Measurements from ENCODE around the gene FCER1G.
"Not testable (repeated sequence)": the region's sequence is repeated elsewhere in the genome, so short reads cannot be mapped to it uniquely, and the experiment has no call there.

FCER1G gene

DNA sequence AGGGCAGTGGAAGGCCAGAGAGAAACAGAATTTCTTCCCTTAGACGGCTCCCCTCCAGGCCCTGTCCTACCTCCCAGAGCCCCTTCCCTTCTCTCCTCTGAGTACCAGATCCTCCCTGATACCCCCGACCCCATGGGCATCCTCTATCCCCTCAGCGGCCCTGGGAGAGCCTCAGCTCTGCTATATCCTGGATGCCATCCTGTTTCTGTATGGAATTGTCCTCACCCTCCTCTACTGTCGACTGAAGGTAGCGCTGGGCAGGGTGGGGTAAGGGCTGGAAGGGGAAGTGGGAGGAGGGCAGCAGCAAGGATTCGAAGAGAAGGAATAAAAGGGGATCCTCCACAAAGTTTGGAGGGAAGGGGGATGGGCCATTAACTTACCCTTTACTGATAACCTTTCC is 2.7 kb downstream of the FCER1G start:
- TF ChIP-seq, protein P1, sequence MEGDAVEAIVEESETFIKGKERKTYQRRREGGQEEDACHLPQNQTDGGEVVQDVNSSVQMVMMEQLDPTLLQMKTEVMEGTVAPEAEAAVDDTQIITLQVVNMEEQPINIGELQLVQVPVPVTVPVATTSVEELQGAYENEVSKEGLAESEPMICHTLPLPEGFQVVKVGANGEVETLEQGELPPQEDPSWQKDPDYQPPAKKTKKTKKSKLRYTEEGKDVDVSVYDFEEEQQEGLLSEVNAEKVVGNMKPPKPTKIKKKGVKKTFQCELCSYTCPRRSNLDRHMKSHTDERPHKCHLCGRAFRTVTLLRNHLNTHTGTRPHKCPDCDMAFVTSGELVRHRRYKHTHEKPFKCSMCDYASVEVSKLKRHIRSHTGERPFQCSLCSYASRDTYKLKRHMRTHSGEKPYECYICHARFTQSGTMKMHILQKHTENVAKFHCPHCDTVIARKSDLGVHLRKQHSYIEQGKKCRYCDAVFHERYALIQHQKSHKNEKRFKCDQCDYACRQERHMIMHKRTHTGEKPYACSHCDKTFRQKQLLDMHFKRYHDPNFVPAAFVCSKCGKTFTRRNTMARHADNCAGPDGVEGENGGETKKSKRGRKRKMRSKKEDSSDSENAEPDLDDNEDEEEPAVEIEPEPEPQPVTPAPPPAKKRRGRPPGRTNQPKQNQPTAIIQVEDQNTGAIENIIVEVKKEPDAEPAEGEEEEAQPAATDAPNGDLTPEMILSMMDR (IDR thresholded peaks at IDR 0.05; ENCODE audit: low read length, missing control alignments): no peak
- no peak for DNase-seq (ENCODE audit: low read depth)
- no peak overlapping the region for H3K4me3 ChIP-seq (replicated peaks; ENCODE audit: low read depth, low read length)

DNA sequence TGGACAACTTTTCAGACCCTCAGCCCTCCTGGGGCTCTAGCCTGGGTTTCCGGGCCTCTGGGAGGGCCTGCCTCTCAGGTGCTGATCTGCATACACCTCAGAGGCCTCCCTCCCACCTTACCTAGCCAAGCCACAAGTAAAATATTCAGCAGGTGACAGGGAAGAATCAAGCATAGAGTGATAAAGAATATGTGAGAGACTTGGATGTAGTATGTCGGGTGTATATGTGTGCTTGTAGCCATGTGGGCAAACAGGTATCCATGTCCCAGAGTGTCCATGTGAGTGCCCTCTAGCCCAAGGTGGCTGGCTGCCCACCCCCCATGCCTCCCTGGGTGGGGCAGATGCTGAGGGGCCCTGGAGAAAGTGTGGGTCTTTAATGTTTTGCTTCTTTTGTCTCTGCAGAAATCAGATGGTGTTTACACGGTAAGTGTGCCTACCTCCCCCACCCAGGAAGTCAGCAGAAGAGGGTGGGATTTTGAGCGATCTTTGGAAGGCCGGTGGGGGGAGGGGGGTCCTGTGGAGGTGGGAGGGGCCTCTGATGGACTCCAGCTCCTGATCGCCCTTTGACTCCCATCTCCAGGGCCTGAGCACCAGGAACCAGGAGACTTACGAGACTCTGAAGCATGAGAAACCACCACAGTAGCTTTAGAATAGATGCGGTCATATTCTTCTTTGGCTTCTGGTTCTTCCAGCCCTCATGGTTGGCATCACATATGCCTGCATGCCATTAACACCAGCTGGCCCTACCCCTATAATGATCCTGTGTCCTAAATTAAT is 3.4 kb downstream of the FCER1G start:
- TF ChIP-seq, protein P1 (IDR thresholded peaks at IDR 0.05; ENCODE audit: low read length, missing control alignments): no peak
- H3K4me3 ChIP-seq (replicated peaks; ENCODE audit: low read depth, low read length): no peak overlapping the region
- no peak for DNase-seq (ENCODE audit: low read depth)

DNA sequence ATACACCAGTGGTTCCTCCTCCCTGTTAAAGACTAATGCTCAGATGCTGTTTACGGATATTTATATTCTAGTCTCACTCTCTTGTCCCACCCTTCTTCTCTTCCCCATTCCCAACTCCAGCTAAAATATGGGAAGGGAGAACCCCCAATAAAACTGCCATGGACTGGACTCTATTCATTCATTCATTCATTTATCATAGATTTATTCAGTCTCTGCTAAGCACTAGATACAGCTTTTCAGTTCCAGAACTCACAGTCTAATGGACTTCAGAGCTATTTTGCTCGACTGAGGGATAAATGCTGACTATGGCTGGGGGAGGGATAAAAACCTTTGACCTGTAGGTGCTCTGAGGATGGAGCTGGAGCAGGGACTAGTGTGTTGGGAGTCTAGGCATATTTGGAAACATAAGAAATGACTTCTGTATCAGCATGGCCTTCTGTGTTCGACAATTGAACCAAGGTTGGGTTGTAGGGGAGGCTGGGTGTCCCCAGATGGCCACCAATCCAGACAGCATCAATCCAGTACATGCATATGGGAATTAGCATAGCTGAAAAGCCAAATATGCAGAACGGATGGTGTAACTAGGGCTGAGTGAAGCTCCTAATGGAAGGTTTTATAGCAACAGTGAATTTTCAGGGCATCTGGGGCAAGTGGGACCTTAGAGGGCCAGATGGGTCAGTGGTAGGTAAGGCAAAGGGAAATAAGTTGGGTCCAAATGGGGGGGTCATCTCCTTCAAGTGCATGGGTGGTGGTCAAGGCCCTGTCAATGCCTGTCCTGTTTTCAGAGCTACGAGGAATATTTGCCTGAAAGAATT is 4.2 kb downstream of the FCER1G start:
- no peak overlapping the region for H3K4me3 ChIP-seq (replicated peaks; ENCODE audit: low read depth, low read length)
- no peak for DNase-seq (ENCODE audit: low read depth)
- TF ChIP-seq, protein P1 (IDR thresholded peaks at IDR 0.05; ENCODE audit: low read length, missing control alignments): no peak

DNA sequence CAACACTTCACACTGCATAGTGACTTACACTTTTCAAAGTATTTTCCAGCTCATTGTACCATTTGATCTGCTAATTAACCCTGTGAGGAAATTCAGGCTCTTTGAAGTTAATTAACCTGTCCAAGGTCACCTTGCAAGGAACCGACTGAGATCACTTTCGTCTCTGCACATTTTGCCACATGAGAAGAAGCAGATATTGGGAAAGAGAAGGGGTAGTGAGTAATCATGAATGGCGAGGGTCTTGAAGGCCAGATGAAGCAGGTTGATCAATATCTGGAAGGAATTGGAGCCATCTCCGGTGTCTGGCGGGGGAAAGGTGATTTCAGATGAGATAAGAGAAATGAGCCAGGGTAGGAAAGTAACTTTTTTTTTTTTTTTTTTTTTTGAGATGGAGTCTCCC is 4.9 kb downstream of the FCER1G start:
- DNase-seq (ENCODE audit: low read depth): no peak
- no peak overlapping the region for H3K4me3 ChIP-seq (replicated peaks; ENCODE audit: low read depth, low read length)
- TF ChIP-seq, protein P1 (IDR thresholded peaks at IDR 0.05; ENCODE audit: low read length, missing control alignments): no peak

DNA sequence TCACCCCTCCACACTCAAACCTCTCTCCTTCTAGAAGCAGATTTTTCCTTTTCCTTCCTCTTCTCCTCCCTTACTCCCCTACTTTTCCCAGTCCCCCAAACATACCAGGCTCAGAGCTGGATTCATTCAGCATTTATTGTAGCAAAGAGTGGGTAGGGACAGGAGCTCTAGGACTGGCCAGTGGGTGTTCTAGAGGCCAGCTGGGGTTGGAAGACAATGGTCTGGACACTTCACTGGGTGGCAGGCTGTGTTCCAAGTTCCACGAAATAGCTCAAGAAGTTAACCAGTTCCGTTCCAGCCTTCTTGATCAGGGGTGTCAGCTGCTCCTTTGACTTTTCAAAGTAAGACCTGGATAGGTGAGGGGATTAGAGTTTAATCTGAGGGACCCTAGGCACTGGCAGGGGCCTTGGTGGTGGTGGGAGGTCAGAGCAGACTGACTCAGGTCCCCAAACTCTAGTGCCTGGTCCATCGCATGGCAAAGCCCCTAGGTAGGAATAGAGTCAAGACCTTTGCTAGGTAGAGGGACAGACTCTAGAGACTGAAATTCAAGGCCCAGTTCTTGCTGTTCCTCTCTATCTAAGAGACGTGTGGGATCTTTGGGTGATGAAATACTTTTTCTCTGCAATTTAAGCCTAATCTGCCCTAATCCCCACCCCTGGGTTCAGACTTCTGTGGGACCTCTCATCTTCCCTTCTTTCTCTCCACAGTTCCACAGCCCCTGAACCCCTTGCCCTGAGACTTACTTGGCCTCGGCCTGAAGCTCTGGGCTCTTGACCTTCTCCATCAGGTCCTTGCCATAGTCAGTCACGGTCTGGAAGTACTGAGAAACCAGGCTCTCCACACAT is 7.3 kb downstream of the FCER1G start:
- TF ChIP-seq, protein P1 (IDR thresholded peaks at IDR 0.05; ENCODE audit: low read length, missing control alignments): no peak
- DNase-seq (ENCODE audit: low read depth): no peak
- H3K4me3 ChIP-seq (replicated peaks; ENCODE audit: low read depth, low read length): no peak overlapping the region

DNA sequence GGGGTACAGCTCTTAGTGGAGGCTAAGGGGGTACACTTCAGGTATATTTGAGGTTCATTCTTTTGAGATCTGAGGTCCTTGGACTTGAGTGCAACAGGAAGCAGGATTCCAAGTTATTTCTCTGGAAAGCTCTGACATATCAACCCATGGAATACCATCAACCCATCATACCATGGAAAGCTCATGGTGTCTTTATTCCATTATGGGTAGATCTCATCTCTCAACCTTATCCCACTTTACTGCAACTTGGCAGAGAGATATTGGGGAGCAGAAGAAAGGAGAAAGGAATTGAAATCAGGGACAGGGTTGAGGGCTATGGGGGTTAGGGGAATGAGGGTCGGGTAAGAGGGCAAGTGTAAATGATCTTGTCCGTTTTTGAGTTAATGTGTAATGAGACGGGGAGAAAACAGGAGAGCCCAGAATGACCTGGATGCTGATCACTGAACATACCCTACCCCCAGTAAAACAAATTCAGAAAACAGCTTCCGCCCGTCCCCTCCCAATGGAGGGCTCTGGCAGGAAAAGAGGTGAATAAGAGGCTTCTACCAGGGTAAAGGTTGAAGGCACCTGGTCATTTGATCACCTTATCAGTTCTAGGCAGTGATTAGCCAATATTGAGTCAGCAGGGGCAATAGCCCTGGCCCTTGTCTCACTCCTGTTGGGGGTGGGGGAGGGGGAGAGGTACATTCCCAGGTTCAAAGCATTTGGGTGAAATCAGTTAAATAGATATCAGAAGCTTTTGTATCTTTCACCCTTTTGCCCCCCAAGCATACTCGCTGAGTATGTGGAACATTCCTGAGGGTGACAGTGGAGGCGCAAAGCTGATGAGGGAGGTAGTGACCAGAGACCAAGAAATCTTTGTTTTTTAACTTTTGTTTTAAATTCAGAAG is 9.0 kb downstream of the FCER1G start:
- H3K4me3 ChIP-seq (replicated peaks; ENCODE audit: low read depth, low read length): no peak overlapping the region
- DNase-seq (ENCODE audit: low read depth): no peak
- TF ChIP-seq, protein P1 (IDR thresholded peaks at IDR 0.05; ENCODE audit: low read length, missing control alignments): no peak

DNA sequence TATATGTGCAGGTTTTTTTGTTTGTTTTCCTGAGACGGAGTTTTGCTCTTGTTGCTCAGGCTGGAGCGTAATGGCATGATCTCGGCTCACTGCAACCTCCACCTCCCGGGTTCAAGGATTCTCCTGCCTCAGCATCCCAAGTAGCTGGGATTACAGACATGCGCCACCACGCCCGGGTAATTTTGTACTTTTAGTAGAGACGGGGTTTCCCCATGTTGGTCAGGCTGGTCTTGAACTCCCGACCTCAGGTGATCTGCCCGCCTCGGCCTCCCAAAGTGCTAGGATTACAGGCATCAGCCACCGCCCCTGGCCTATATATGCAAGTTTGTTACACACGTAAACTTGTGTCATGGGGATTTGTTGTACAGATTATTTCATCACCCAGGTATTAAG is 9.6 kb downstream of the FCER1G start:
- not testable (repeated sequence) for DNase-seq (ENCODE audit: low read depth); H3K4me3 ChIP-seq (replicated peaks; ENCODE audit: low read depth, low read length)

Data from fibroblast of pulmonary artery (primary cell).